CD4-positive, alpha-beta T cell treated with Interleukin-15 for 4 hours (primary cell): ENCODE results near the gene MAPK8IP1.
"Not testable (repeated sequence)": the region's sequence is repeated elsewhere in the genome, so short reads cannot be mapped to it uniquely, and the experiment has no call there.

Source experiments
- DNase-seq: peaks from one replicate; pipeline ENCODE4 v3.0.0-alpha.2; 2020; ENCODE audit warnings: low spot score

The MAPK8IP1 gene

GRCh38 chr11:45885274-45885920 lies at the start of gene MAPK8IP1:
TSS of gene MAPK8IP1 (plus strand) at chr11:45885651. CDS start at chr11:45885821, 170 bp downstream.
- peak; percentile 45 for DNase-seq

GRCh38 chr11:45839204-45839603 lies 46.2 kb upstream of the MAPK8IP1 start:
- DNase-seq = no peak

DNA sequence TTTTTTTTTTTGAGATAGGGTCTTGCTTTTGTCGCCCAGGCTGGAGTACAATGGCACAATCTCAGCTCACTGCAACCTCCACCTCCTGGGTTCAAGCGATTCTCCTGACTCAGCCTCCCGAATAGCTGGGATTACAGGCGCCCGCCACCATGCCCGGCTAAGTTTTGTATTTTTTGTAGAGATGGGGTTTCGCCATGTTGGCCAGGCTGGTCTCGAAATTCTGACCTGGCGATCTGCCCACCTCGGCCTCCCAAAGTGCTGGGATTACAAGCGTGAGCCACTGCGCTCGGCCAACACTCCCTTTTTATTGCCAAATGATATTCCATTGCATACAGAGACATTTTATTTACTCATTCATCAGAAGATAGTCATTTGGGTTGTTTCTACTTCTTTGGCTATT lies 45.2 kb upstream of the MAPK8IP1 start:
- DNase-seq = not testable (repeated sequence)

GRCh38 chr11:45843158-45843924 lies 42.1 kb upstream of the MAPK8IP1 start:
- DNase-seq = peak; percentile 94

DNA sequence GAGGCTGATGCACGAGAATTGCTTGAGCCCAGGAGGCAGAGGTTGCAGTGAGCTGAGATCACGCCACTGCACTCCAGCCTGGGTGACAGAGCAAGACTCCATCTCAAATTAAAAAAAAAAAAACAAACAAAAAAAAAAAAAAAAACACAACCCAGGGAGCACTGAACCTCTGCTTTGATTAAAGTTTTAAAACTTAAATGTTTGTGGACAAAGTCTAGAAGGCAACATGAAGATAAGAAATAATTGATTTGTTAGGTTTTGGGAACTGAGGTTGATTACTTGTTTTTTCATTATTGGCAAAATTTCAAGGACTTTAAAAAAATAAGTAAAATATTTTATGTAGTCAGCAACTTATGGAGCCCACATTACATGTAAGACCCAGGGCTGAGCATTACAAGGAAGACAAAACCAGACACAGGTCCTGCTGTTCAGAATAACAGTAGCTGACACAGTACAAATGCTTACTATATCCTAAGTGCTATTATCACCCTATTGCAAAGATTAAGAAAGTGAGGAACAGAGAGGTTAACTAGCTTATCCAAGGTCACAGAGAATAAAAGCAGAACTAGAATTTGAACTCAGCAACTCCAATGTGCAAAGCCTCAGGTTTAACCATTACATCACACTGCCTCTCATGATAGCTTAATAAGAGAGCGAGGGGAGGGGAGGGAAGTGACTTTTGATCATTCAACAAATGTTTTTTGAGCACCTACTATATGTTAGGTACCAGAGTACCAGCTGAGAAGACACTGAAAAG lies 40.5 kb upstream of the MAPK8IP1 start:
- DNase-seq = no peak

- no peak for DNase-seq
Measured at GRCh38 chr11:45846174-45846675, 39.2 kb upstream of the MAPK8IP1 start.

GRCh38 chr11:45846974-45847910 lies 38.2 kb upstream of the MAPK8IP1 start, which contains the start of gene CRY2:
TSS of gene CRY2 (plus strand) at chr11:45847475. CDS start at chr11:45847491, 16 bp downstream.
- DNase-seq = peak; percentile 98

GRCh38 chr11:45847911-45848316 lies 37.5 kb upstream of the MAPK8IP1 start:
- peak; percentile 25 for DNase-seq

- DNase-seq = no peak
Measured at GRCh38 chr11:45848654-45849081, 36.8 kb upstream of the MAPK8IP1 start.

- no peak for DNase-seq
Measured at GRCh38 chr11:45850446-45850845, 35.0 kb upstream of the MAPK8IP1 start.

GRCh38 chr11:45851228-45851627 lies 34.2 kb upstream of the MAPK8IP1 start:
- no peak for DNase-seq

DNA sequence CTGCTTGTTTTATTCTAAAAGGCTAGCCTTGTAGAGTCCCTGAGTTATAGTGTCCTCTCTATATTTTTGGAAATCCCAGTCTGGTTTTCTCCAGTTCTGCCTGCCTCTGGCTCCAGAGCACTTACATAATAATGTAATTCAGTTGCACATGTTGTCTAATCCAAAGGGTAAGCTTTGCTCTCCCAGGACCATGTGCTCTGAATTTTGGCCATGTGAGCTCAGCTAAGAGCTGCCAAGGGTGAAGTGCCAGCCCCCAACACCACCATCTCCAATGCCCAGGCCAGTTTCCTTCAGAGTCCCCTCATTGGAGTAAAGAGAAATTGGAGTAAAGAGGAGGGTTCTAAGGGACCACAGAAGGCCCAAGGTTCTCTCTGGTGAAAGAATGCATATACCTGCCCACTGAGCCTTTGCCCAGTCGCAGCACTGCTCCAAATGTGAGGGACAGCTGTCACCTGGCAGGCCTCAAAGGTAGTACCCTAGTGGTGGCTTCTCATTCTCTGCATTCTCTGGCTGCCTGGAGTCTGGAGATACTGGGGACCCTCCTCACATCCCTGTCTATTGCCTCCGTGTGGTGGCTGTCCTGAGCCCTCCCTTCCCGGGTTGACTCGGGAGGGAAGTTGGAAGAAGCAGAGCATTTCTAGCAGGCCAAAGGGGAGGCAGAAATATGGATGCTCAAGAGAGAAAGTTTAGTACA lies 33.3 kb upstream of the MAPK8IP1 start:
- no peak for DNase-seq

GRCh38 chr11:45852712-45853101 lies 32.7 kb upstream of the MAPK8IP1 start:
- DNase-seq = no peak

DNA sequence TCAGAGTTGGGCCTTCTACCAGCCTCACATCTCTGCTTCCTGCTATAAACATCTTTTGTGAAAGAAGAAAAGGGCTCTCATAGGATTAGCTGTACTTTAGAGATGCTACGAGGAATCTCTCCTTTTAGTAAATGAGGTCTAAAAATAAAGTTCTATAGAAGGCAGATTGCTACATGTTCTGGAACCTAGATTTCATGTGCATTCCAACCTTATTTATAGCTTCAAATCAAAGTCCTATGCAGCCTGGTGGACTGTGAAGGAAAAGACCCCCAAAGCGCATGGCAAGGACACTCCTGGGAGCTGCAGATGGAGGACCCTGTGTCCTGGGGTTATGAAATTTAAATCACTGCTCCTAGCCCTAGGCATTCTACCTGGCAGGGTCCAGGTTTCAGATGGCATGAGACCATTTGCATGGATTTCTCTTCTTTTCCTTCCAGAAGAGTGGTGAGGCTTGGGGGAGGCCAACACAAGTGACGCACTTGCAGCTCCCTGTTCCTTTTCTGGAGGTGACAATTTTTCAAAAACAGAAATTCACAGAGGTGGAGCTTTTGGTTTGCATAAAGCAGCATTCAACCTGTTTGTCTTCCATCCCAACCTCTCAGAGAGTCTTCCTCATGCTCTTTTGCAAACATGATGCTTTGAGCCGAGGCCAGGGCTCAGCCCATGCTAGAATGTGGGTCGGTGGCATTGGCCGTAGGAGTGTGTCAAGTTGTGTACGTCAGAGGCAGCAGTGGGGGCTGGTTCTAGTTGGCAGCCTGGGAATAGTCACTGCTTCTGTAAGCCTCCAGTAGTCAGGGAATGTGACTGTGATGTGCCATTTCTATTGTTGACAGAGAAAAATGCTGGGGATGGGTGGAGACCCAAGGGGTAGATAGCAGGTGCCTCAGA lies 31.9 kb upstream of the MAPK8IP1 start:
- no peak for DNase-seq

GRCh38 chr11:45855308-45855707 lies 30.1 kb upstream of the MAPK8IP1 start:
- no peak for DNase-seq

DNA sequence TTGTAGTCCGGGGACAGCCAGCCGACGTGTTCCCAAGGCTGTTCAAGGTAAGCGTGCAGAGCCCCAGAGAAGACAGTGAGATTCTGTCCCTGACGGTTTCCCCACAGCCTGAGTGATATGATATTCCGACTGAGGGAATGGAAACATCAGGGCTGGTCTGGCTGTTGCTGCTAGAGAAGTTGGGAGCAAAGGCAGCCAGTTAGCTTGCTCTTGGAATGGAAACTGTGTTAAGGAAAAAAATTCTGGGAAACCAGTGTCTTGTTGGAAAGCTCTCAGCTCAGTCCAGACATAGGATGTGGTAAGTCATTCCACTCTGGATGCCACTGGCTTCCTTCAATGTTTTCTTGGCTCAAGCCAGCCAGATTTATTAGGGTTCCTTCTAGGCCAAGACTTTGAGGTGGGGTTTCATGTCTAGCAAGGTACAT lies 29.4 kb upstream of the MAPK8IP1 start:
- no peak for DNase-seq

GRCh38 chr11:45857961-45858474 lies 27.4 kb upstream of the MAPK8IP1 start:
- no peak for DNase-seq

GRCh38 chr11:45858751-45859398 lies 26.6 kb upstream of the MAPK8IP1 start:
- DNase-seq = no peak

- no peak for DNase-seq
Measured at GRCh38 chr11:45859661-45860140, 25.8 kb upstream of the MAPK8IP1 start.
